CD4-positive, alpha-beta T cell treated with Interleukin-12 subunit alpha and Interleukin-12 subunit beta, for 1 hour (primary cell): ENCODE results near the gene KRTAP19-4.

Experiments
- DNase-seq: peaks from one replicate; pipeline ENCODE4 v3.0.0-alpha.2; 2020

KRTAP19-4 gene, protein sequence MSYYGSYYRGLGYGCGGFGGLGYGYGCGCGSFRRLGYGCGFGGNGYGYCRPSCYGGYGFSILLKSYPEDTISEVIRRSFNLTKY

DNA sequence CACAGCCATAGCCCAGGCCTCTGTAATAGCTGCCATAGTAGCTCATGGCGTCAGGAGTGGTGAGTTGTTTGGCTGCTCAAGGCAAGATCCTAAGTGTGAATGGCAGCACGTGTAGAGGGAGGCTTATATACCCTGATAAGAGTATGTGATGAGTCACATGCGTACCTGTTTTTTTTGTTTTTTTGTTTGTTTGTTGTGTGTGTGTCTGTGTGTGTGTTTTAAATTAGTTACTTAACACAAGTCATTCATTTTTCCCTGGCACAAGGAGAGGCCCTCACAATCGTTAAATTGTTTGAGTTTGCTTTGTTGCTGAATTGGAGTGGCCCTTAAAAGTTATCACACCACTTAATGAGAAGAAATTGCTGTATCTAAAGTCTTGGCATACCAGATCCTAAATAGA is at the start of gene KRTAP19-4:
KRTAP19-4 (minus strand) TSS at position 101 of the 400 bp plus-strand sequence; CDS start at position 46, 55 bp downstream.
- no peak for DNase-seq

- no peak for DNase-seq
These were observed 44.8 kb upstream of the KRTAP19-4 start, which contains the start of gene KRTAP19-6 for GRCh38 chr21:30541764-30542163. KRTAP19-6 (minus strand) TSS chr21:30541864; CDS start chr21:30541833, 31 bp downstream.

GRCh38 chr21:30518876-30519275 is 21.9 kb upstream of the KRTAP19-4 start:
- DNase-seq, result no peak

DNA sequence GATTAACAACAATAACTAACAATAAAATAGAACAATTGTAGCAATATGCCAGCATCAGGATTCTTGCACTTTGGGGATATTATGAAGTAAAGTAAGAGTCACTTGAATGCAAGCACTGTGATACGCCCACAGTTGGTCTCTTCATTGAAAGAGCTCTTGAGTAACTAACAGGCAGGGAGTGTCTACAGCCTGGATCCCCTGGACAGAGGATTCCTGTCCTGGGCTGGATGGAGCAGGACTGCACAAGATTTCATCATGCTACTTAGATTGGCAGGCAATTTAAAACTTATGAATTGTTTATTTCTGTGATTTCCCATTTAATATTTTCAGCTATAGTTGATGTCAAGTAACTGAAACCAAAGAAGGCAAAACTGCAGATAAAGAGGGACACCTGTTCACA is 18.7 kb upstream of the KRTAP19-4 start:
- DNase-seq, result no peak

DNA sequence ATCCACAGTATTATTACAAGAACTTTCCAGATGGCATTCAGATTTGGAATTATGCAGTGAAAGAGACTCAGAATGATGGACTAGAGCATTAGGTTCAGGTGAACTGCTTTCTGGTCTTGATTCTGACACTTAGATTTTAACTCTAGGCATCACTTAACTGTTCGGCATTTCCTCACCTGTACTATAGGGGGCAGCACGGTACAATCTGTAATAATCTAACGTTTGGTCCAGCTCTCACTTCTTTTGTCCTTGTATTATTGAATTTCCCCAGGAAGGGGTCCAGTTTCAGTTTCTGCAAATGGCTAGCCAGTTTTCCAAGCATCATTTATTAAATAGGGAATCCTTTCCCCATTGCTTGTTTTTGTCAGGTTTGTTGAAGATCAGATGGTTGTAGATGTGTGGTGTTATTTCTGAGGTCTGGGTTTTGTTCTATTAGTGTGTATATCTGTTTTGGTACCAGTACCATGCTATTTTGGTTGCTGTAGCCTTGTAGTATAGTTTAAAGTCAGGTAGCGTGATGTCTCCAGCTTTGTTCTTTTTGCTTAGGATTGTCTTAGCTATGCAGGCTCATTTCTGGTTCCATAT is 8.7 kb upstream of the KRTAP19-4 start:
- peak; percentile 2 for DNase-seq

GRCh38 chr21:30502041-30502440 is 5.1 kb upstream of the KRTAP19-4 start, which contains the start of gene KRTAP19-5:
KRTAP19-5 (minus strand) TSS chr21:30502141; CDS start chr21:30502090, 51 bp downstream.
- no peak for DNase-seq

- DNase-seq, result no peak
These were observed 5.0 kb downstream of the KRTAP19-4 start, which contains the start of gene KRTAP19-3 for GRCh38 chr21:30491963-30492428. KRTAP19-3 (minus strand) TSS chr21:30492013; CDS start chr21:30491957, 56 bp downstream.

GRCh38 chr21:30487336-30487735 is 9.6 kb downstream of the KRTAP19-4 start, which contains the start of gene KRTAP19-2:
KRTAP19-2 (minus strand) TSS chr21:30487436; CDS start chr21:30487348, 88 bp downstream.
- DNase-seq, result no peak

- DNase-seq, result no peak
These were observed 10.8 kb downstream of the KRTAP19-4 start for GRCh38 chr21:30486180-30486579.

GRCh38 chr21:30482130-30482529 is 14.8 kb downstream of the KRTAP19-4 start:
- DNase-seq, result no peak

GRCh38 chr21:30480145-30480544 is 16.8 kb downstream of the KRTAP19-4 start, which contains the start of gene KRTAP19-1:
KRTAP19-1 (minus strand) TSS chr21:30480367; CDS start chr21:30480317, 50 bp downstream.
- DNase-seq, result no peak

DNA sequence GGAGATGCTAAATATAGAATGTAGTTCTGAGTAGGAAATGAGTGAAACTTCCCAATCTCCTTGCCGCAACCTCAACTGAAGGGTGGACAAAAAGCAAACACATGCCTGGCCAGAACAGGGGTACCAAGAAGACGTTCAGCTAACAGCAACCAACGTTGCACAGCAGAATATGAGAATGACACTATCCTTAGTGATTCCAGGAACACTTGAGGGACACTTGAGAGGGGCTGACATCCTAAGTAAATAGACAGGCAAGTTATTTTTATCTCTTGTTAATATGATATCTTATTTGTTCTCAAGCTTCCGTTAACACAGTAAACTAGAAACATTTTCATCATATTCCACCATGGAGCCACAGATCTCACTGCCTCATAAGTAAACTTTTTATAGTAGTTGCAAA is 17.7 kb downstream of the KRTAP19-4 start:
- DNase-seq, result no peak

DNA sequence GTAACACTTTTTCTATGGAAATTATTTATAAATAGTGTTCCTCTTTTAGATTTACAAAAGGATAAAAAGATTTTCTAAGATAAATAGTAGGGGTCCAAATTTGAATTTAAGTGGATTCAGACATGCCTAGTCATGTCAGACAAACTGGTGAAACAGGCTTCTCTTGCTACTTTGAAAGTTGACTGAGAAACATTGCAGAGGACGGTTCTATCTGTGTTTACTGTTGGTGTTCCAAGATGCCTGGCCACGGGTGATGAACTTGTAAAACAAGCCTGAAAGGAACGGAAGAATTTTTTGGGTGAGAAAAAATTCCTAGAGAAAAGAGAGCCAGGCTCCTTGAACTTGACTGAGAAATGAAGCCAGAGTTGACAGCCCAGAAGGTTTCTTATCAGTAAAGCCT is 19.0 kb downstream of the KRTAP19-4 start:
- DNase-seq, result no peak

- DNase-seq, result no peak
These were observed 27.9 kb downstream of the KRTAP19-4 start for GRCh38 chr21:30468900-30469714.

GRCh38 chr21:30463713-30464112 is 33.3 kb downstream of the KRTAP19-4 start:
- DNase-seq, result no peak

DNA sequence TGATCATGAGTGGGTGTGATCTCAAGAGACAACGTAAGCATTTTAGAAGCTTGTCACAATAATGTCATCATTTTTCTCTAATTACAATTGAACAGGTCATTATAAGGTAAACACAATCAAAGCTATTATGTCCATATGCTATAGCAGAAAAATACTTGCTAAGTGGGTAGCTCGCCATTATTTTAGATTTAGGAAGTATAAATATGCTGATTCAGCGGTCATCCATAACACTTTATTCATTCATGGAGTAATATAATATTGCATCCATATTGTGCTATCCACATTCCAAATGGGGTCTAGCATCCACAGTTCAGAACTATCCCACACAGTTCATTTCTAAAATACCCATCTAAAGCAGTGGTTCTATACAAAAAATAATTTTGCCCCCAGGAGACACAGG is 48.5 kb downstream of the KRTAP19-4 start:
- no peak for DNase-seq

DNA sequence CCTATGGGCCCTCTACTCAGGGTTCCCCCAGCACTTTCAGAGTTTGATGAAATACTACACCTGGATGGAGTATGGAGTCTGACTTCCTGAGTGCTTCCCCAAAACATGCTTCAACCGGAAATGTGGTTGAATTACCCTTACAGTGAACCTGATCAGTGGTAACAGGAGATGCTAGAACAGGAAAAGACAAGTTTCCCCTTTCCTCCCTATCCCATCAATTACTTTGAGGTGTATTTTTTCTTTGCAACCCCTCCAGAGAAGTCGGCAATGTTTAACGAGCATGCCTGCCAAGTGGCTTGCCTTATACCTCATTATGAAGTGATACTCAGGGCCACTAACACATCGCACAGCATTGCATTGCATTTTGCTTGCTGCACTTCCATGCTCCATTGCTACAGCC is 49.9 kb downstream of the KRTAP19-4 start:
- no peak for DNase-seq
